Measurements from ENCODE around the gene UBE4B. TPM values are rescaled to one million over a fixed set of nuclear protein-coding genes. Genes with fewer than 3 reads are reported as not detected.

Gene UBE4B
- total and polyA plus RNA-seq, 2 of the 13 experiments (the other 11 are each of a cell fraction or from before 2014, with no cell fraction given) = 15.2 to 24.8 TPM

- DNase-seq (ENCODE audit: low spot score) = no peak
- WGBS (ENCODE audit: low lambda C conversion rate) = 98% methylated on average over 5 of the region's 5 CpGs
- POLR2A ChIA-PET = no interaction called here
- H3K36me3 ChIP-seq (replicated peaks in 1 of 2; ENCODE audit: control insufficient read depth in 1 of 2, insufficient read depth in 2 of 2, low read length in 2 of 2) = peaks cover 20 to 59% of the 10 kb centered on the region in 2 experiments
- no peaks in the 10 kb centered on the region for H3K9me3 ChIP-seq (ENCODE audit: low read length)
- BruUV-seq (replicated peaks) = no TSS peak
- in situ Hi-C loops (cut with HindIII; ENCODE audit: extremely low pct_ligation_motif_present, low pct_unique_long_range_greater_than_20kb) (no loop called here), intact Hi-C loops (cut with micrococcal nuclease; ENCODE audit: unreplicated experiment) (no loop called here)
- CTCF ChIA-PET (ENCODE audit: low intra/inter-chr PET ratio, low total read pairs) = no interaction called here
- H3K79me2 ChIP-seq (ENCODE audit: insufficient read depth, low read length) = no peaks in the 10 kb centered on the region
- no peak overlapping the region for H3K4me3 ChIP-seq (replicated peaks in 1 of 3; ENCODE audit: insufficient read depth in 1 of 3, low read depth in 2 of 3, low read length in 3 of 3)
- H3K9ac ChIP-seq (ENCODE audit: insufficient read depth, low read depth, low read length) = no peak overlapping the region
- H3K4me2 ChIP-seq (ENCODE audit: low read depth, low read length) = no peak overlapping the region
- no peak overlapping the region for H2AFZ ChIP-seq (ENCODE audit: low read length)
- no peak for FAIRE-seq
- TF ChIP-seq HIC2 (CRISPR knock-in tag; IDR thresholded peaks at IDR 0.05; ENCODE audit: low read depth) (no peak), ZNF224 (CRISPR knock-in tag; IDR thresholded peaks at IDR 0.05) (no peak), ZFX (CRISPR knock-in tag; IDR thresholded peaks at IDR 0.05; ENCODE audit: low read depth) (no peak), EP300 (IDR thresholded peaks at IDR 0.05; ENCODE audit: low read depth in 2 of 2, low read length in 2 of 2) (no peak), EP300 (CRISPR knock-in tag; IDR thresholded peaks at IDR 0.05; ENCODE audit: borderline replicate concordance) (no peak), ZBTB33 (CRISPR knock-in tag; IDR thresholded peaks at IDR 0.05) (no peak), TCF7 (IDR thresholded peaks at IDR 0.05; ENCODE audit: low read depth) (no peak), PPARG (CRISPR knock-in tag; conservative IDR thresholded peaks at IDR 0.05) (no peak), ZNF746 (CRISPR knock-in tag; IDR thresholded peaks at IDR 0.05) (no peak), DRAP1 (CRISPR knock-in tag; IDR thresholded peaks at IDR 0.05) (no peak)
- H3K4me1 ChIP-seq (ENCODE audit: insufficient read depth, low read length) = no peaks in the 10 kb centered on the region
- H4K20me1 ChIP-seq (ENCODE audit: insufficient read depth, low read length) = no peaks in the 10 kb centered on the region
- H3K27ac ChIP-seq (ENCODE audit: extremely low read length, insufficient read depth, low read length) = no peak overlapping the region
- ATAC-seq = no peak
- H3K27me3 ChIP-seq (ENCODE audit: control insufficient read depth in 1 of 2, insufficient read depth in 2 of 2, low read length in 2 of 2) = no peaks in the 10 kb centered on the region
These were observed 70.4 kb downstream of the UBE4B start for GRCh38 chr1:10103193-10103592.

Data from HepG2 (cell line).